Natural killer cell (primary cell): ENCODE measurements around the gene OLIG1. TPM values are rescaled to one million over a fixed set of nuclear protein-coding genes. Genes with fewer than 3 reads are reported as not detected.

ENCODE experiments used
- ATAC-seq, 3 donors: fragments of 150-1000 bp in 2 of 3; fragments of 200-7000 bp in 1 of 3; cut with Tn5 transposase; 1 replicate in 1 of 3; 2 replicates in 2 of 3; pipeline ENCODE4 v1.10.0; 2021; ENCODE audit warnings: mild to moderate bottlenecking in 2 of 3, moderate library complexity in 2 of 3
- DNase-seq, 2 donors: peaks; one replicate each; pipeline versions ENCODE4 v3.0.0 to v3.0.0-alpha.2; 2013 to 2021; ENCODE audit warnings: mixed read lengths in 1 of 2
- H3K27ac ChIP-seq: one replicate; pipeline ENCODE4 v1.5.1; 2013; ENCODE audit warnings: mild to moderate bottlenecking, low read length
- H3K27me3 ChIP-seq: one replicate; pipeline ENCODE4 v1.6.1; 2013; ENCODE audit warnings: low read length; ENCODE audit not compliant: control insufficient read depth, insufficient read depth
- H3K36me3 ChIP-seq: one replicate; pipeline ENCODE4 v1.6.1; 2013; ENCODE audit warnings: low read length; ENCODE audit not compliant: control insufficient read depth, insufficient read depth
- H3K4me1 ChIP-seq: one replicate; pipeline ENCODE4 v1.6.1; 2013; ENCODE audit warnings: low read length; ENCODE audit not compliant: control insufficient read depth, insufficient read depth
- H3K4me3 ChIP-seq: one replicate; pipeline ENCODE4 v1.5.1; 2013; ENCODE audit warnings: low read length
- H3K9me3 ChIP-seq: one replicate; pipeline ENCODE4 v1.6.1; 2013; ENCODE audit warnings: low read length; ENCODE audit not compliant: control insufficient read depth, insufficient read depth
- H3K27ac Mint-ChIP-seq, 2 donors: one replicate each; pipeline ENCODE4 v1.8.0; 2022; ENCODE audit warnings: mild to moderate bottlenecking in 2 of 2, mixed read lengths in 2 of 2, moderate library complexity in 1 of 2
- H3K27me3 Mint-ChIP-seq, 2 donors: one replicate each; pipeline ENCODE4 v1.8.0; 2022; ENCODE audit warnings: low read depth in 2 of 2, mixed read lengths in 2 of 2
- H3K36me3 Mint-ChIP-seq: one replicate; pipeline ENCODE4 v1.8.0; 2022; ENCODE audit warnings: mixed read lengths
- H3K4me1 Mint-ChIP-seq, 2 donors: one replicate each; pipeline ENCODE4 v1.8.0; 2022; ENCODE audit warnings: mixed read lengths in 2 of 2
- H3K4me3 Mint-ChIP-seq: one replicate; pipeline ENCODE4 v1.8.0; 2022; ENCODE audit warnings: mild to moderate bottlenecking, moderate library complexity, mixed read lengths
- H3K9me3 Mint-ChIP-seq, 2 donors: one replicate each; pipeline ENCODE4 v1.8.0; 2022; ENCODE audit warnings: mixed read lengths in 2 of 2
- WGBS: methylation state at CpG from one replicate; pipeline ENCODE4 v1.1.7; 2013; ENCODE audit warnings: missing lambda C conversion rate; ENCODE audit not compliant: insufficient coverage; 5-methylcytosine and 5-hydroxymethylcytosine counted together
- intact Hi-C: fragments of 100-400 bp; cut with micrococcal nuclease; formaldehyde crosslinking; loops from one replicate; pipeline ENCODE4 v1.14.2; 2022
- total RNA-seq, 4 donors: library from RNA; stranded (reverse); fragments of 120-200 nt in 1 of 4; gene quantifications; one replicate each; pipeline versions ENCODE4 v1.2.3 to v1.2.4, GENCODE V29; 2013 to 2022
- TF ChIP-seq, protein P1 (sequence below): fragments of 200-600 bp; IDR thresholded peaks from one replicate; pipeline ENCODE4 v1.8.0; 2022; ENCODE audit warnings: antibody characterized with exemption

Gene OLIG1
- total RNA-seq, 3 donors from 2014 or later (not counting 1 experiment from before 2014, with no cell fraction given): 0.47 to 1.4 (median 0.48) TPM

DNA sequence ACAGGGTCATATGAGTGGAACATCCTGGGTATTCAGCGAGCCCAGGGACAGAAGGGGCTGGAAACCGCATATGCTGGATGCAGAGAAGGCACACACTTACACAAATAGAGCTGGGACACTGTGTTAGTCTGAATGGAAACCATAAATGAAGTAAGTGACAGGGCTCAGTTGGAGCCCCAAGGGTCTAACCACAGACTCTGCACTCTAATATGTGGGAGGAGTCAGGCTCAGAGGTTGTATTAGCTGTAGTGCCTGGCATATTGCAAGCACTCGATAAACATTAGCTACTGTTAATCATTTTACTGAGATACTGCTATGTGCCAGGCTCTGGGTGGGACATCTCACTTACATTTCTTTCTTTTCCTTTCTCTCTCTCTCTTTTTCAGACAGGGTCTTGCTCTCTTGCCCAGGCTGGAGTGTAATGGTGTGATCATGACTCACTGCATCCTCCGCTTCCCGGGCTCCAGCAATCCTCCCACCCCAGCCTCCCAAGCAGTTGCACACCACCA, 6.5 kb upstream of the OLIG1 start:
- no peak for DNase-seq
- Mint-ChIP-seq H3K4me3 (no peak overlapping the region), H3K9me3 (no peaks in the 10 kb centered on the region), H3K36me3 (no peaks in the 10 kb centered on the region), H3K4me1 (peaks cover 18 to 21% of the 10 kb centered on the region in 2 donors), H3K27ac (no peak overlapping the region), H3K27me3 (peaks cover 49 to 53% of the 10 kb centered on the region in 2 donors)
- intact Hi-C loops: no loop called here
- no peak for ATAC-seq
- Histone ChIP-seq H3K27me3 (peaks cover 7% of the 10 kb centered on the region), H3K9me3 (no peaks in the 10 kb centered on the region), H3K4me3 (no peak overlapping the region), H3K4me1 (peaks cover 26% of the 10 kb centered on the region), H3K36me3 (no peaks in the 10 kb centered on the region), H3K27ac (no peak overlapping the region)
- TF ChIP-seq, protein P1, sequence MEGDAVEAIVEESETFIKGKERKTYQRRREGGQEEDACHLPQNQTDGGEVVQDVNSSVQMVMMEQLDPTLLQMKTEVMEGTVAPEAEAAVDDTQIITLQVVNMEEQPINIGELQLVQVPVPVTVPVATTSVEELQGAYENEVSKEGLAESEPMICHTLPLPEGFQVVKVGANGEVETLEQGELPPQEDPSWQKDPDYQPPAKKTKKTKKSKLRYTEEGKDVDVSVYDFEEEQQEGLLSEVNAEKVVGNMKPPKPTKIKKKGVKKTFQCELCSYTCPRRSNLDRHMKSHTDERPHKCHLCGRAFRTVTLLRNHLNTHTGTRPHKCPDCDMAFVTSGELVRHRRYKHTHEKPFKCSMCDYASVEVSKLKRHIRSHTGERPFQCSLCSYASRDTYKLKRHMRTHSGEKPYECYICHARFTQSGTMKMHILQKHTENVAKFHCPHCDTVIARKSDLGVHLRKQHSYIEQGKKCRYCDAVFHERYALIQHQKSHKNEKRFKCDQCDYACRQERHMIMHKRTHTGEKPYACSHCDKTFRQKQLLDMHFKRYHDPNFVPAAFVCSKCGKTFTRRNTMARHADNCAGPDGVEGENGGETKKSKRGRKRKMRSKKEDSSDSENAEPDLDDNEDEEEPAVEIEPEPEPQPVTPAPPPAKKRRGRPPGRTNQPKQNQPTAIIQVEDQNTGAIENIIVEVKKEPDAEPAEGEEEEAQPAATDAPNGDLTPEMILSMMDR: no peak
- WGBS: 58% methylated on average over 3 of the region's 5 CpGs

DNA sequence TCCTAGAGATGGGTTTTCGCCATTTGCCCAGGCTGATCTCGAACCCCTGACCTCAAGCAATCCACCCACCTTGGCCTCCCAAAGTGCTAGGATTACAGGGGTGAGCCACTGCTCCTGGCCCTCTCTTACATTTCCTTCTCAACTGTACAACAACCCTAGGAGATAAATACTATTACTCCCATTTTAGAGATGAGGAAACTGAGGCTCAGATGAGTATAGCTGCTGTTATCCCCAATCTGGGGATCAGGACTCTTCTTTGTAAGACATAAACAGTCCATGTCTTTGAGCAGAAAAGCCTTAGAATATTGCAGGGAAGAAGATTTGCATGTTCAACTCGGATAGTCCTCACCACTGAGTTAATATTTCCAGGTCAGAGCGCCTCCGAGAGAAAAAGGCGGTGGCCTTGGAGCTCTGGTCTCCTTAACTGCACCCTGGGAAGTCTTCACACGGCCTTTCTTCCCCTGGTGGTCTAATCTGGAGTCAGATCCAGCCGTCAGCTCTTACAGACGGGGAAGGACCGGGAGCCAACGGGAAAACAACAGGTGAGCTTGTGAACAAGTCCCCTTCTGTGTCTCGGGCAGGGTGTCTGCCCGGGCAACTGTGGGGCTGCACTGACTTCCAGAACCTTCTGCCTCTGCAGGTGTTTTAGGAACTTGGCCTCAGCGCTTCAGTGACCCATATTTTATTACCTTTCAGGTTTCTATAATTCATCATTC, 5.9 kb upstream of the OLIG1 start:
- H3K4me3 Mint-ChIP-seq: no peak overlapping the region
- H3K27me3 Mint-ChIP-seq: peaks cover 55 to 57% of the 10 kb centered on the region in 2 donors
- DNase-seq (no peak), ATAC-seq (no peak)
- Histone ChIP-seq H3K27me3 (peaks cover 13% of the 10 kb centered on the region), H3K4me3 (no peak overlapping the region), H3K36me3 (no peaks in the 10 kb centered on the region), H3K4me1 (peaks cover 20% of the 10 kb centered on the region), H3K27ac (no peak overlapping the region), H3K9me3 (no peaks in the 10 kb centered on the region)
- intact Hi-C loops: no loop called here
- H3K27ac Mint-ChIP-seq: no peak overlapping the region
- no peaks in the 10 kb centered on the region for H3K36me3 Mint-ChIP-seq
- no peaks in the 10 kb centered on the region for H3K9me3 Mint-ChIP-seq
- peaks cover 11 to 14% of the 10 kb centered on the region in 2 donors for H3K4me1 Mint-ChIP-seq
- TF ChIP-seq, protein P1: no peak
- 78% methylated on average over 14 of the region's 14 CpGs for WGBS

DNA sequence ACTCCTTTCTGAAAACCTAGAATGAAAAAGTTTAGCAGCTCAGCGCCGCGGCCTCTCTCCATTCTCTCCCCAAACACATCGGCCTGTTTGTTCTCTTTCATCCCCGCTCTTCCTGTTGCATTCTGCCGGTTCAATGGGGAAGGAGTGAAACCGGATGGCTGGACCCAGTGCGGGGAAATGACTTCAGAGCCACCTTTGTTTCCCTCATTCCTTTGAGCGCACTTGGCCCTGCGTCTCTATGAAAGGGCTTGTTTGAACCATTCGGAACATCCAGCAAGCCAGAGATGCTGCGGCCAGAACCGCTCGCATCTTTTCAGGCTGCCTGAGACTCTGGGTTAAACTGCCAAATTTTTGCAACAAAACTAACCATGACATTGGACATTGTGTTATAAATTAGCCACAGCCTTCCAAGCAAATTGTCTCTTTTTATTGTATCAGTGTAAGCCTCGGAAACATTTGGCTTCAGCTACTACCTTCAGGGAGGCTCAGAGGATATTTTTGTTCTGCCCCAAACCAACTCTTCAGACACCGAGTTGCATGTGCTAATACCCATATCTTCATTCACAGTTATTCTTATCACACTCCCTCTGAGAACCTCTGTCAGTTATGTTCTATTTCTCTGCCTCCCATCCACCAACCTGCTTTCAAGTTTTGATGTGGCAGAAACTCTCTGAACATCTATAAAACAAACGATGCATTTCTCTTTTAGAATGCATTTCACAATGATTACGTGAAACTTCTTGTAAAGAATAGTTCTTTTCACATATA, 5.1 kb upstream of the OLIG1 start:
- peaks cover 20% of the 10 kb centered on the region for H3K27me3 ChIP-seq
- no peak for DNase-seq
- H3K27ac ChIP-seq: no peak overlapping the region
- Mint-ChIP-seq H3K36me3 (no peaks in the 10 kb centered on the region), H3K9me3 (no peaks in the 10 kb centered on the region), H3K4me1 (peaks cover 4 to 7% of the 10 kb centered on the region in 2 donors), H3K27ac (no peak overlapping the region), H3K4me3 (no peak overlapping the region), H3K27me3 (peaks cover 62 to 64% of the 10 kb centered on the region in 2 donors)
- whole genome bisulfite sequencing: 69% methylated on average over 16 of the region's 18 CpGs
- H3K4me1 ChIP-seq: peaks cover 15% of the 10 kb centered on the region
- TF ChIP-seq, protein P1: no peak
- intact Hi-C loops: no loop called here
- H3K36me3 ChIP-seq: no peaks in the 10 kb centered on the region
- ATAC-seq: no peak
- H3K4me3 ChIP-seq: no peak overlapping the region
- no peaks in the 10 kb centered on the region for H3K9me3 ChIP-seq
